Measurements from ENCODE around the gene CACNA1I.

DNA sequence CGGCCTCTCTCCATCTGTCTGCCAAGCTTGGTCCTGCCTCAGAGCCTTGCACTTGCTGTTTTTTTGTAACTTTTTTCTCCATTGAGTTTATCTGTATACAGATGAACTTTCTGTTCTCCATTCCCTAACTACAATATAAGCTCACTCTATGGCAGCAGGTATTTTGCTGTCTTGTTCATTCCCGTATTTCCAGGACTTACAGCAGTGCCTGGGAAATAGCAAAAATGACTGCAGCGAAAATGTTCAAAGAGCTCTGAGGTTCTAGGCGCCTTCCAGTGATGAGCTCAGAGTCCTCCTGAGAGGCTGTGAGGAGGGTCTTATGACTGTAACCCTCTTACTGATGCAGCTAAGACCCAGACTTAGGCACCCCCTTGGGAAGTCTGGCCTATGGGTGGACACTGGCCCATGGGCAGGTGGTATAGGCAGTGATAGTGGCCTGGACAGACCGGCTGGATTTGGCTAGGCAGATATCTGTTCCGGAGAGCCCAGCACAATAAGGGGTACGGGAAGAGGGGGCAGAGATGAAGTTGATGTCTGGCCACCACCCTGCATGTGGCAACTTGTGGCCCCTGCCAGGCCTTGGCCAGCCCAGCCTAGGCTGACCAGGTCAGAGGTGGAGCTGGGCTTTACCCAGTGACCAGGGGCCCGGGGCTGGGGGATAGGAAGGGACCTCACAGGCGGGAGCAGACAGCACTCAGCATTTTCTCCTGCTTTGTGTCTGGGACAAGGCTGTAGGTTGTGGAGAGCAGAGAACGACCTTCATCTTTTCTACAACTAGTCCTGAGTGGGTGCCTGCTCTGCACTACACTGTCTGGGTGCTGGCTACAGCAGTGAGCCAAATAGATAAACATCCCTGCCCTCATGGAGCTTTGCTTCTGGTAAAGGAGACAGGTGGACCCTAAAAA, 45.5 kb upstream of the CACNA1I start:
- TF ChIP-seq, protein P1, sequence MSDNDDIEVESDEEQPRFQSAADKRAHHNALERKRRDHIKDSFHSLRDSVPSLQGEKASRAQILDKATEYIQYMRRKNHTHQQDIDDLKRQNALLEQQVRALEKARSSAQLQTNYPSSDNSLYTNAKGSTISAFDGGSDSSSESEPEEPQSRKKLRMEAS (IDR thresholded peaks at IDR 0.05; ENCODE audit: low read depth, low read length), result no peak
- TF ChIP-seq CTCF (IDR thresholded peaks at IDR 0.05; ENCODE audit: low read depth, low read length), result no peak
